GM12865 (cell line): ENCODE results near the gene DAZ2.
"Not testable (repeated sequence)": the region's sequence is repeated elsewhere in the genome, so short reads cannot be mapped to it uniquely, and the experiment has no call there.

Experiments
- DNase-seq: peaks from one replicate; pipeline ENCODE4 v3.0.0; 2010; ENCODE audit warnings: low read depth
- H3K4me3 ChIP-seq: 2 replicates; pipeline ENCODE4 v1.5.1; 2011; ENCODE audit warnings: mild to moderate bottlenecking, low read depth, low read length, control low read depth

DAZ2 gene

GRCh38 chrY:23219233-23219632 lies at the start of gene DAZ2:
DAZ2 (plus strand) TSS chrY:23219533; CDS start chrY:23219741, 208 bp downstream.
- DNase-seq, H3K4me3 ChIP-seq: not testable (repeated sequence)

- DNase-seq, H3K4me3 ChIP-seq: not testable (repeated sequence)
These were observed 20.4 kb upstream of the DAZ2 start, which contains the start of gene DAZ1 for GRCh38 chrY:23198908-23199307. DAZ1 (minus strand) TSS chrY:23199008; CDS start chrY:23198800, 208 bp downstream.

- not testable (repeated sequence) for H3K4me3 ChIP-seq, DNase-seq
These were observed 11.9 kb upstream of the DAZ2 start for GRCh38 chrY:23207455-23207854.

GRCh38 chrY:23209802-23210495 lies 9.4 kb upstream of the DAZ2 start:
- DNase-seq, H3K4me3 ChIP-seq: not testable (repeated sequence)

- not testable (repeated sequence) for H3K4me3 ChIP-seq, DNase-seq
These were observed 8.7 kb upstream of the DAZ2 start for GRCh38 chrY:23210681-23211080.
